ENCODE results near the gene TOR3A. TPM values are rescaled to one million over a fixed set of nuclear protein-coding genes. Genes with fewer than 3 reads are reported as not detected.

Gene TOR3A
- total RNA-seq, 1 donor from 2014 or later = 41.6 TPM

DNA sequence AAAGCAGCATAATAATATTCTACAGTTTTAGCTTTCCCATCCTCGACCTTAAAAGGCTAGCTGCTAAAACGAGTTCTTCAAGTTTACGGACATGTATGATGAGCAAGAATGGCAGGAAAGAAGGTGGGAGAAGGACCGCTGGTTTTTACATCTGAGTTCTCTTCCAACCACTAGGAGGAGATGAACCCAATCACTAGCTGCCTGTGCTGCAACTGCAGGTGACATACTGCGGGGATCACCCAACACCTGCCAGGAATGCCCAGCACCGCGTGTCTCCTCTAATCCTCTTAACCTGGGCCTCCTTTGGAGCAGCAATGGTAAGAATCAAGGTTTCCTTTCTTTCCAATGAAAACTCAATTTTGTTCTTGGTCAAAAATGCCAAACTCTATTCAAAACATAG, 23.5 kb downstream of the TOR3A start:
- intact Hi-C loops (cut with micrococcal nuclease) = no loop called here
- H3K27ac Mint-ChIP-seq = no peak overlapping the region
- no peak overlapping the region for H3K4me3 Mint-ChIP-seq
- DNase-seq = no peak
- no peaks in the 10 kb centered on the region for H3K9me3 Mint-ChIP-seq
- no peaks in the 10 kb centered on the region for H3K4me1 Mint-ChIP-seq
- H3K27me3 Mint-ChIP-seq = no peaks in the 10 kb centered on the region
- peaks cover 21% of the 10 kb centered on the region for H3K36me3 Mint-ChIP-seq (ENCODE audit: low read depth)

DNA sequence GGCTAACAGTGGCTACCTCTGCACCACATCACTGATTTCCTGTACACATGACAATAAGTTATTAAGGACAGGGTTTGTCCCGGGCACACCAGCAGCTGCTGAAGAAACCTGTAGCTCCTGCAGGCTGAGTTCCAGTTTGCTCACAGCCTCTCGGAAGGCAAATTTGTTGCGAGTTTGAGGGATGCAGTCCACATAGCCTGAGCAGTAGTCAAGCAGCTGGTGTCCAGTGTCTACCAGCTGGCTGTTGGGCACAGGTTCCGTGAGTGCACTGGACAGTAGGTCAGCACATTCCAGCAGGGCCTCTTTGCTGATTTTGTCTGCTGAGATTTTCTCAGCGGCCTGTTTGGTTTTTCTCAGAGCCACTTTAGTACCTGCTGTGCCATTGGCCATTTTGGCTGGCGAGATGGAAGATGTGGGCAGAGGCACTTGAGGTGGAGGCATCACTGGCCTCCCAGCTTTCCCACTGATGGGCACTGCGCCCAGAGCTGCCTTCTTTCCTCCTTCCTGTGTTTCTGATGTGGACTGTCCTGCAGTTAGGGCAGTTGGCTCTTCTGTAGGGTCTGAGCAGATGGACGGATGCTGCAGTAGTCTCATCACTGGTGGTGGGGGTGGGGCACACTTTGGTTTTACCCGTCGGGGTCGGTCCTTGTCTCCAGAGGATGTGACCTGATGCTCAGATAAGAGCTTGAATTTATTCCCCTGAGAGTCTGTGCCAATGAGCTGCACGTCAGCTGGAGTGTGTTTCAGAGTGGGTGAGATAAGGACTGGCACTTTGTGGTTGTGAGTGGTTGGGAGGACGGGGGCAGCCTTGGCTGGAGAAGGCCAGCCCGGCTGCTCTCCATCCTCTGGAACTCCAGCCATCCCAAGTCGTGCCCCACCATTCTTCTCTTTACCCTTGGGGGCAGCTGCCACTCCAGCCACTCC, 26.1 kb downstream of the TOR3A start:
- Mint-ChIP-seq H3K9me3 (no peaks in the 10 kb centered on the region), H3K27ac (no peak overlapping the region), H3K36me3 (ENCODE audit: low read depth) (peaks cover 16% of the 10 kb centered on the region), H3K4me3 (no peak overlapping the region), H3K27me3 (no peaks in the 10 kb centered on the region), H3K4me1 (no peaks in the 10 kb centered on the region)
- no peak for DNase-seq
- intact Hi-C loops (cut with micrococcal nuclease) = no loop called here

DNA sequence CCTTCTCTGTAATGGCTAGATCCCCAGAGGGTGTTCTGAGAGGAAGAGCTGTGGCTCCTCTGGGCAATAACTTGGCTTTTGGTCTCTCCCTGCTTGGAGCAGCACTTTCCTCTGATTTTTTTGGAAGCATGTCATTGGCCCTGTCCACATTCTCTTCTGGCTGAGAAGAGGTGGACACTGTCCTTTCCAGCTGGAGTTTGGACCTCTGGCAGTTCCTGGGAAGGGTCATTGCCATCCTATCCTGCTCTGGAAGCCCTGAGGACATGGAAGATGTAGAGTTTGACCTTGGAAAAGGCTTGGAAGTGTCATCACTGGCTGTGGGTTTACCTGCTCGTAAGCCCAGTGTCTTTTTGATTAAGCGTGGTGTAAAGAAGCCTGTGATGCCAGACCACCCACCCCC, 26.8 kb downstream of the TOR3A start:
- Mint-ChIP-seq H3K27me3 (no peaks in the 10 kb centered on the region), H3K36me3 (ENCODE audit: low read depth) (peaks cover 16% of the 10 kb centered on the region), H3K27ac (no peak overlapping the region), H3K4me1 (no peaks in the 10 kb centered on the region), H3K9me3 (no peaks in the 10 kb centered on the region), H3K4me3 (no peak overlapping the region)
- intact Hi-C loops (cut with micrococcal nuclease) = no loop called here
- DNase-seq = no peak

DNA sequence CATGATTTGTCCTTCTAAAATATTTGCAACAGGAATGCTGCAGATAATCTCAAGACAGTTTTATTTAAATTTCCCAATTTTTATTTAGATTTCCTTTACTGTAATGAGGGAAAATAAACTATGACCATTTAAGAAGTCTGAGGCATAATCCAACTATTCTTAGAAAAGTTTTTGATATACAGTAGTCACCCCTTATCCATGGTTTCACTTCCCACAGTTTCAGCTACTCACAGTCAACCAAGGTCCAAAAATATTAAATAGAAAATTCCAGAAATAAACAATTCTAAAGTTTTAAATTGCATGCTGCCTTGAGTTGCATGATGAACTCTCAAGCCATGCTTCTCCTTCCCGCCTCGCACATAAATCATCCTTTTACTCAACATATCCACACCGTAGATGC, 33.3 kb downstream of the TOR3A start:
- H3K27me3 Mint-ChIP-seq = no peaks in the 10 kb centered on the region
- no peak overlapping the region for H3K4me3 Mint-ChIP-seq
- no peak for DNase-seq
- H3K36me3 Mint-ChIP-seq (ENCODE audit: low read depth) = peaks cover 20% of the 10 kb centered on the region
- H3K4me1 Mint-ChIP-seq = no peaks in the 10 kb centered on the region
- no peak overlapping the region for H3K27ac Mint-ChIP-seq
- intact Hi-C loops (cut with micrococcal nuclease) = no loop called here
- H3K9me3 Mint-ChIP-seq = no peaks in the 10 kb centered on the region

DNA sequence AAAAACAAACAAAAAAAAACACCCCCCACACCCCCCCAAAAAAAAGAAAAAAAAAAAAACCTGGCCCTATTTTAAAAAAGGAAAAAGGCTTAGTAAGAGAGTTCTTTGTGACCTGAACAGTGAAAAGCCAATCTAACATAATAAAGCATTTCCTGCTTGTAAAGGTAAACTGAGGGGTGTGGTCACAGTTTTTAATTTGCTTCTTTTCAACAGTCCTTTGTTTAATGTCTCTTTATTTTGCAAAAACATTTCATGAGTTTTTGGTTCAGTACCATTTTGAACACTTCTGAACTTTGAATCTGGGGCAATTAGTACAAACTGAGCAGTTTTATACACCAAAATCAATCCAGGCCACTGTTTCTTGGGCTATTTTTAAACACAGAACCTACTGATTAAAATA, 37.6 kb downstream of the TOR3A start:
- H3K36me3 Mint-ChIP-seq (ENCODE audit: low read depth) = peaks cover 19% of the 10 kb centered on the region
- intact Hi-C loops (cut with micrococcal nuclease) = no loop called here
- H3K27ac Mint-ChIP-seq = no peak overlapping the region
- no peak overlapping the region for H3K4me3 Mint-ChIP-seq
- H3K27me3 Mint-ChIP-seq = no peaks in the 10 kb centered on the region
- H3K4me1 Mint-ChIP-seq = peaks cover 5% of the 10 kb centered on the region
- H3K9me3 Mint-ChIP-seq = no peaks in the 10 kb centered on the region
- DNase-seq = no peak

DNA sequence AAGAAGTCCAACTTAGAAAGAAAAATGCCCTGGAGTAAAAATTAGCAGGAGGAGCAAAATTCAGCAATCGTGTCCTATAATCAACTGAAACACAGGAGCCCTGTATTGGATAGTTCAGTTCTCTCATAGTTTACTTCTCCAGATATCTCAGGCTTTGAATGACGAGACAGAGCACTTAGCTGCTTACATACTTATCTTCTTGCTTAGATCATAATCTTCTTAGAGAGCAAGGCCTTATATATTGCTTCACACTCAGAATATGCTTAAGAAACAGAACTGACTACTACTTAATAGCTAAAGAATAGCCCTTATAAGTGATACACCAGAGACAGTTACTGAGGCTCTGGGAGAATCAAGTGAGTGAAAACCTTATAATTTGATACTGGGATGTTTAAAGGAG, 38.9 kb downstream of the TOR3A start:
- H3K4me1 Mint-ChIP-seq = peaks cover 6% of the 10 kb centered on the region
- peaks cover 20% of the 10 kb centered on the region for H3K36me3 Mint-ChIP-seq (ENCODE audit: low read depth)
- no peak for DNase-seq
- no peaks in the 10 kb centered on the region for H3K27me3 Mint-ChIP-seq
- no peak overlapping the region for H3K4me3 Mint-ChIP-seq
- no peak overlapping the region for H3K27ac Mint-ChIP-seq
- H3K9me3 Mint-ChIP-seq = no peaks in the 10 kb centered on the region
- intact Hi-C loops (cut with micrococcal nuclease) = loop anchor here (1.0 to 2.0 kb wide), 5 partner anchors 42 to 249 kb away; partner anchors contain the start of genes ABL2 and SOAT1

DNA sequence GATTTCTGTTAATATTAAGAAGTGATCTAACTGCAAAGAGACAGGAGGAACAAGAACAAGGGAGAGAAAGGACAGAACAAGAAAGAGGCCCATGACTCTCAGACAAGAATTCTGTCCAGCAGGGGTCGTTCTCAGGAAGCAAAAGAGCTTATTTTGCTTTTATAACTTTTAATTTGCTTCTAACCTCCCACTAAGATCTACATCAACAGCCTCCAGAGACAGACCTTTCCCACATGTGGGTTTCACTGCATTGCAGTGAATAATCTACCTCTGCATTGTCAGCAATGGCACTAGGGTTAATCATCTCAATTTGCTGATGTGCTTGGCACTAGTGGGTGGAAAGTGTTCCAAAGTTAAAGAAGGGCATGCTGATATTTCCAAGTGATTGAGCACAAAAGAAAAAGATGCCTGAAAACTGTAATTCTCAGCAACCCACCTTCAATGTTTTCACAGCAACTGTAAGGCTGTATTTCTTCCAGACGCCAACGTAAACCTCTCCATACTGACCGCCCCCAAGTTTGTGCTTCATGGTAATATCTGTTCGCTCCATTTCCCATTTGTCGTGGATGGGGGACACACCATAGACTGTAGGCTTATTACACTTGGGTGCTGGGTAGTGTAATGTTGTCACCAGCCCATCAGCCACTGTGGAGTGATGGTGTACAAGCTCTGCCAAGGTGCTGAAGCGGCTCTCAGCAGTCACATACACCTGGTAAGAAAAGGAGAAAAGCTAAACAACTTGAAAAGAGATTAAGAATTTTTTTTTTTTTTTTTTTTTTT, 39.5 kb downstream of the TOR3A start:
- no peak overlapping the region for H3K4me3 Mint-ChIP-seq
- DNase-seq = peak; percentile 83
- H3K27me3 Mint-ChIP-seq = no peaks in the 10 kb centered on the region
- H3K36me3 Mint-ChIP-seq (ENCODE audit: low read depth) = peaks cover 22% of the 10 kb centered on the region
- no peak overlapping the region for H3K27ac Mint-ChIP-seq
- H3K4me1 Mint-ChIP-seq = peaks cover 6% of the 10 kb centered on the region
- intact Hi-C loops (cut with micrococcal nuclease) = loop anchor here (1.0 to 2.0 kb wide), 5 partner anchors 43 to 248 kb away; partner anchors contain the start of genes ABL2 and SOAT1
- no peaks in the 10 kb centered on the region for H3K9me3 Mint-ChIP-seq

DNA sequence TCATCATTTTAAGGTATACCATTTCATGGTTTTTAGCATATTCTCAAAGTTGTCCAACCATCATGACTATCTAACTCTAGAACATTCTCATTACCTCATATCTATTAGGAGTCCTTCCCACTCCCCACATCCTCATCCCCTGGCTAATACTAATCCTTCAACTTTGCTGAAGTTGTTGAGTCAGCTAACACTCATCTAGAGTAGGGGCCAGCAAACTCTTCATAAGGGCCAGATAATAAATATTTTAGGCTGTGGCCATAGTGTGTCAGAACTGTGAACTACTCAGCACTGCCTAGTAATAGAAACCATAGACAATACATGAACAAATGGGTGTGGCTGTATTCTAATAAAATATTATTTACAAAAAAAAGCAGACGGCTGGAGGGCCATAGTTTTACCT, 43.0 kb downstream of the TOR3A start:
- Mint-ChIP-seq H3K36me3 (ENCODE audit: low read depth) (peaks cover 14% of the 10 kb centered on the region), H3K27me3 (no peaks in the 10 kb centered on the region), H3K4me1 (peaks cover 21% of the 10 kb centered on the region), H3K27ac (no peak overlapping the region), H3K4me3 (no peak overlapping the region), H3K9me3 (no peaks in the 10 kb centered on the region)
- no peak for DNase-seq
- intact Hi-C loops (cut with micrococcal nuclease) = no loop called here

DNA sequence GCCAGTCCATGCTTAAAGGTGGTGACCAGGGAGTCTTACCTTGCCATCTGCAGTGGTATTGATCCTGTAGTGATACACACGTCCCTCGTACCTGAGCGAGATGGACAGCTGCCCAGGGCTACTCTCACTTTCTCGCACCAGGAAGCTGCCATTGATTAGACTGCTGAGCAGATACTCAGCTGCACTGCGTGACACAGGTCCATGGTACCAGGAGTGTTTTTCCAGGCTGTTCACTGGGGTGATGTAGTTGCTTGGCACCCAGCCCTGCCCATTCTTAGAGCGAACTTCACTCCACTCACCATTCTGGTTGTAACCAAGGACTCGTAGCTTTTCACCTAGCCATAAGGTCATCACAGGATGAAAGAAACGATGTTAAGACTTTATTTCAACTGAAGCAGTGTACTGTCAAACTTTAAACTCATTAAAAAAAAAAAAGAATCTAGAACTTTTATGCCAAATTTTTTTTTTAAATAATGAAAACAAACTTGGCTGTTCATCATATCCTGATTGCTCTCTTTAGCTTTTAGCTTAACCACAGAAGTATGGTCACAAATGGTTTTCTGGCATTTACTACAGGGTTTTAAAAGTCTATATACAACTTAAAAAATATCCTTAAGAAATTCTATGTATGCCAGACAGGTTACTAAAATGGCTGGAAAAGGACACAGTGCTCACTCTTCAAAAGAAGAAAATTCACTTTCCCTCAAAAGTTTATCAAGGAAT, 44.6 kb downstream of the TOR3A start:
- Mint-ChIP-seq H3K4me3 (no peak overlapping the region), H3K27ac (no peak overlapping the region), H3K4me1 (peaks cover 28% of the 10 kb centered on the region), H3K36me3 (ENCODE audit: low read depth) (peaks cover 17% of the 10 kb centered on the region), H3K9me3 (no peaks in the 10 kb centered on the region), H3K27me3 (no peaks in the 10 kb centered on the region)
- no peak for DNase-seq
- intact Hi-C loops (cut with micrococcal nuclease) = no loop called here

DNA sequence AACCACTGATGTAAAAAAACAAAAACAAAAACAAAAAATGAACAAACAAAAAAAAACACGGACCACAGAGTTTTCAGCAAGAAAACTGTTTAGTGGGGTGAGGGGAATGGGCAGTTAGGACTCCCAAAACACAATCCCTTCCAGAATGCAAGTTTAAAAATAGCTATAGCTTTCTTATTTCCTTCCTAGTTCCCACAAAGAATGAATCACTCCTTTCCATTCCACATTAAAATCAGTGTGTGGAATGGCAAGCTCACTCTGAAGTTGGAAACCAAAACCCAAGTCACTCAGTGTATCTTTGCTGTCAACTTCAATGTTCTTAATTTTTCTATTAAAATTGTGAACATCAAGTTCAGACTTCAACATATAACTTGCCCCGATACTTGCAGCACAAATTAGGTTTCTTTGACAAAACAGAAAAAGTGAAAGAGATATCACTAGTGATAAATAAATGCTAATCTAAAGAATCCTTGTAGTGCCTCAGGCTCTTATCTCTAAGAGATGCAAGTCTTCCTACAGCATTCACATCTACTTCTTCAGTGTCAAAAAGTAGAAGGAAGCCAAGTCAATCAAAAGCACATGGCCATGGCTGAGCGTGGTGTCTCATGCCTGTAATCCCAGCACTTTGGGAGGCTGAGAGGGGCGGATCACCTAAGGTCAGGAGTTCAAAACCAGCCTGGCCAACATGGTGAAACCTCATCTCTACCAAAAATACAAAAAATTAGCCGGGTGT, 45.5 kb downstream of the TOR3A start:
- H3K27me3 Mint-ChIP-seq = no peaks in the 10 kb centered on the region
- no peak overlapping the region for H3K4me3 Mint-ChIP-seq
- intact Hi-C loops (cut with micrococcal nuclease) = no loop called here
- peaks cover 28% of the 10 kb centered on the region for H3K4me1 Mint-ChIP-seq
- H3K27ac Mint-ChIP-seq = no peak overlapping the region
- peaks cover 15% of the 10 kb centered on the region for H3K36me3 Mint-ChIP-seq (ENCODE audit: low read depth)
- H3K9me3 Mint-ChIP-seq = no peaks in the 10 kb centered on the region
- no peak for DNase-seq

DNA sequence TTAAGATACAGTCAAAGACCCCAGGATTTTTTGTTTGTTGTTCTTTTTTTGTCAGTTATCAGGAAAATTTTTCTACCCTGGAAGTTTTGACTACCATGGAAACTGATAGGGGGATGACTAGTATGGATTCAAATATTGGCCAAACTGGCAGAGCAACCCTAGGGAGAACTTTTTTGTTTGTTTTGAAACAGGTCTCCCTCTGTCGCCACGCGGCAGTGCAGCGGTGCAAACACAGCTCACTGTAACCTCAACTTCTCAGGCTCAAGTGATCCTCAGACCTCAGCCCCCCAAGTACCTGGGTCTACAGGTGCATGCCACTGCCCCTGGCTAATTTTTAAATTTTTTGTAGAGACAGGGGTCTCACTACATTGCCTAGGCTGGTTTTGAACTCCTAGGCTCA, 46.6 kb downstream of the TOR3A start:
- peaks cover 15% of the 10 kb centered on the region for H3K36me3 Mint-ChIP-seq (ENCODE audit: low read depth)
- DNase-seq = no peak
- intact Hi-C loops (cut with micrococcal nuclease) = loop anchor here (2.0 kb wide), 2 partner anchors 102 to 170 kb away; no protein-coding TSS in a partner anchor
- H3K4me3 Mint-ChIP-seq = no peak overlapping the region
- no peaks in the 10 kb centered on the region for H3K27me3 Mint-ChIP-seq
- H3K9me3 Mint-ChIP-seq = no peaks in the 10 kb centered on the region
- peak overlapping the region; percentile 37 for H3K27ac Mint-ChIP-seq
- H3K4me1 Mint-ChIP-seq = peaks cover 28% of the 10 kb centered on the region

DNA sequence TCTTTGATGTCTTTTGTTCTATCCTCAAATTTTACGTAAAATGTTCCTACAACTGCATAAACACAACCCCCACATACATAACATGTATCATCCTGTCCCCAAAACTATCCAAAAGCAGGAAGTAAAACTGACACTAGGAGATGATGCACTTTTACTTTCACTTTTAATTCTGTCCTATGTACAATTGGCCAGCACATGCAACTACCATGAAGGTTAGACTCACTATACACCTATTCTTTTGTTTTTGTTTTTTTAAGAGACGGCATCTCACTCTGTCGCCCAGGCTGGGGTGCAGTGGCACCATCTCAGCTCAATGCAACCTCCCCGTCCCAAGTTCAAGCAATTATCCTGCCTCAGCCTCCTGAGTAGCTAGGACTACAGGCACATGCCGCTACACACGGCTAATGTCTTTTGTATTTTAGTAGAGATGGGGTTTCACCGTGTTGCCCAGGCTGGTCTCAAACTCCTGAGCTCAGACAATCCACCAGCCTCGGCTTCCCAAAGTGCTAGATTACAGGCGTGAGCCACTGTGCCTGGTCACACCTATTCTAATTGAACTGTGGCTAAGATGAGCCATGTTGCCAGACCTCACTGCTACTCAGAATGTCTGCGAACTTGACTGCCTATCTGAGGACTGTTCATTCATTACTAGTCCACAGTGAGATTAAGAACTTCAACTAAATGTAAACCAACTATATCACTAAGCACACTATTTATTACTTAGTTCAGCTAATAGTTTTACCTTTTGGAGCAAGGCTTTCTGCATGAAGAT, 48.0 kb downstream of the TOR3A start:
- peak overlapping the region; percentile 85 for H3K4me3 Mint-ChIP-seq
- no peaks in the 10 kb centered on the region for H3K9me3 Mint-ChIP-seq
- peak overlapping the region; percentile 97 for H3K27ac Mint-ChIP-seq
- H3K4me1 Mint-ChIP-seq = peaks cover 26% of the 10 kb centered on the region
- intact Hi-C loops (cut with micrococcal nuclease) = loop anchor here (1.0 to 2.0 kb wide), 6 partner anchors 12 to 235 kb away; partner anchors contain the start of genes AXDND1 and TOR3A
- no peaks in the 10 kb centered on the region for H3K27me3 Mint-ChIP-seq
- DNase-seq = peak; percentile 78
- H3K36me3 Mint-ChIP-seq (ENCODE audit: low read depth) = peaks cover 14% of the 10 kb centered on the region

Data from activated CD4-positive, alpha-beta T cell treated with anti-CD3 and anti-CD28 coated beads, Interleukin-2, amount 10 ng/mL, durations not matched to agents 24 days and 14 days (primary cell).